Mesenteric fat pad (tissue), 1 donor: Measurements from ENCODE around the gene CRYBG3. TPM values are rescaled to one million over a fixed set of nuclear protein-coding genes. Genes with fewer than 3 reads are reported as not detected.

Experiments
- DNase-seq: peaks from one replicate; pipeline ENCODE4 v3.0.0-alpha.2; 2020; ENCODE audit warnings: low spot score
- total RNA-seq: library from RNA; stranded (reverse); fragmentation: NEBNext Ultra II Directional; extraction: Animal tissue kit (Norgen Biotek cat#: 25700); gene quantifications from one replicate; pipeline ENCODE4 v1.2.1, GENCODE V29; 2021
- donor health status: DM: yes; HTN: yes; CAD: no.

The CRYBG3 gene
- total RNA-seq, 1 donor from 2014 or later, result 39.4 TPM

DNA sequence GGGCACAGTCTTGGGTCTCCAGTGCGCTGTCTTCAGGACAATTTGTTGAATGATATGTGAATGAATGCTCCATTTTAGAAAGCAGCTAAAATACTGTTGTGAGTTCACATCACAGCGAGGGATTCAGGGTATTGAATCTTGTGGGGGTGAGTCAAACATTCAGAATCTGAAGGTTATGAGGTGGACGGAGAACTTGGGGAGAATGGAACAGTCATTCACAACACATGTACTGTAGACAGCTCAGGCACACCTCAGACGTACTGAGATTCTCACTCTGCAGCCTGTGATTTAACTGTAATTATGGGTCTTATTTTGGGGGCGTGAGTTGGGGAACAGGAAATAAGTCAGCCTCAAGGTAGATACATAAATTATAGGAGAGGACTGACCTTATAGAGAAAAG lies 13.9 kb downstream of the CRYBG3 start:
- DNase-seq, result no peak

DNA sequence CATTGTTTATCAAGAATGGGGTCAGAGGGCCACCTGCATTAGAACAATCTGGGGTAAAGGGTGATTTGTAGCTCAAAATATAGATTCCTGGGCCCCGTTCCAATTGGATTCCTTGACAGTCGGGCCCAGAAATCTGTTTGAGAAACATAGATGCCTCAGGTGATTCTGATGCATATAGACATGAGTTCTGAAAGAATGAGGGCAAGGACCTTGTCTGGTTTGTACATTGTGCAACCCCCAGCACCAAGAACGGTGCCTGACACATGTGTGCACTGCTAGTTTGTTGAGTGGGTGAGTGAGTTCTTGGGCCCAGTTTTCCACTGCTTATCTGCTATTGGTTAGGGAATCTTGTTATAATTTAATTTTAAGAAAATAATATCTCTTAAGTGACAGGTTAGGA lies 16.6 kb downstream of the CRYBG3 start:
- no peak for DNase-seq

DNA sequence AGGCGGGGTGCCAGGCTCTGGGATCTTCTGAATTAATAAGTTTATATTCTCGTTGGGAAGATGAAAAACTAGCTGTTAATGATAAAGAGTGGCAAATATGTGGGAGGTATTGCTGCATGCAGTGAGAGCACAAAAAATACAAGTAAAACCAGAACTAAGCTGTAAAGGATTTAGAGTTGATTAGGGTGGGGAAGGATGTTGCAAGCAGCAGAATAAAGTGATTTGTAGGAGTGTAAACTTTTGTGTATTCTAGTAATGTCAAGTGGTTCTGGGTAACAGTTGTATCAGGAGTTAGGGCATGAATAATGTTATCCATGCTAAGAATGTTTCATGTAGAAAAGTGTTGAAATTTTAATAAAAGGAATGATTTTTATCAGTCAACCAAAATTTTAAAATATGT lies 18.1 kb downstream of the CRYBG3 start:
- DNase-seq, result no peak

DNA sequence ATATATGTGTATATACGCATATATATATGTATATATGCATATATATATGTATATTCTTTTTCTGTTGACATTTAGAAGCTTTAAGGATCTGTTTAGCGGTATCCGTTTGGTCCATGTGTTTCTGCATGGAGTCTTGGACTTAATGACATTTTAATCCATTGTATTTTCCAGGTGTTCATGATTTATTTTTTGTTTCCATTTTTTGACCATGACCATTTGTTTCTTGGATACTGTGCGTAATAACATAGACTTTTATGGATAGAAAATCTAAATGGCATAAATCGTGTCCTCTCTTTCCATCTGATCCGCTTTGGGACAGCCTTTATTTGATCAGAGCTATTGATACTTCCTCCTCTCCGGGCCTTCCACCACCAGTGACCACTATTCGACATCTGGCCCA lies 19.5 kb downstream of the CRYBG3 start:
- DNase-seq, result no peak

DNA sequence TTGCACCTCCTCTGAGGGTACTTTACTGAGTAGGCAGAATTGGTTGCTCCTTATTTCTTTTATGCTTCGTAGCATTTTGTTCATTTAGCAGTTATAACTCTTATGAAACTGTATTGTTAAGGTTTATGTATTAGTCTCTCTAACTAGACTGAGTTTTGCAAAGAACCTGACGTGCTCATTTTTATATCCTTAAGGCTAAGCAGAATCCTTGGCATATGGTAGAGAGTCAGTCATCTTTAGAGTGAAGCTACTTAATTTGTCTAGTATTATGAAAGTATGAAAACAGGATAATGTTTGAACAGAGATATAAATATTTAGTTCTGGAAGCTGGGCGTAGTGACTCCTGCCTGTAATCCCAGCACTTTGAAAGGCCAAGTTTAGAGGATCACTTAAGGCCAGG lies 20.1 kb downstream of the CRYBG3 start:
- no peak for DNase-seq

DNA sequence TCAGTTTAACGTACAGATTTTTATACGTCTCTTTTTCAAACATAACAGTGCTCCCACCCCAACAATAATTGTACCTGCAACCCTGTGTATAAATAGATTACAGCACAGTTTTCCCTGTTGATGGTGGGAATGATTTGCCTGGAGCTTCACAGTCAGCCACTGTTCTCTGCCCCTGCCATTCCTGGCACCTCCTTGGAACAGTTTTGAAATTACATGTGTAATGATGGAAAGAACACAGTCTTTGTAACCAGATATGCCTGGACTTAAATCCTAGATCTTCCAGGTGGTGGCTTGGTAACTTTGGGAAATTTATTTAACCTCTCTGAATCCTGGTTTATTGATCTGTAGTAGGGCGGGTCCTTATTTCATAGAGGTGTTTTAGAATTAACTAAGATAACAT lies 27.0 kb downstream of the CRYBG3 start:
- no peak for DNase-seq

DNA sequence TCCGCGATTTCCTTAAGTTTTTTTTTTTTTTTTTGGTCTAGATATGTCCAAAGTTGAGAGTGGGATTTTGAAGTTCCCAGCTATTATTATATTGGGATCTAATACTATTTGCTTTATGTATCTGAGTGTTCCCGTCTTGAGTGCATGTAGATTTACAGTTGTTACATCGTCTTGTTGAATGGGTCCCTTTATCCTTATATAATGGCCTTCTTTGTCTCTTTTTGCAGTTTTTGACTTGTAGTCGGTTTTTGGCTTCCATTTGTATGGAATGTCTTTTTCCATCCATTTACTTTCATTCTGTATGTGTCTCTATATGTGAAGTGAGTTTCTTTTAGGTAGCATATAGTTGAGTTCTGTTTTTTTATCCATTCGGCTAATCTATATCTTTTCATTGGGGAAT lies 35.6 kb downstream of the CRYBG3 start:
- no peak for DNase-seq

DNA sequence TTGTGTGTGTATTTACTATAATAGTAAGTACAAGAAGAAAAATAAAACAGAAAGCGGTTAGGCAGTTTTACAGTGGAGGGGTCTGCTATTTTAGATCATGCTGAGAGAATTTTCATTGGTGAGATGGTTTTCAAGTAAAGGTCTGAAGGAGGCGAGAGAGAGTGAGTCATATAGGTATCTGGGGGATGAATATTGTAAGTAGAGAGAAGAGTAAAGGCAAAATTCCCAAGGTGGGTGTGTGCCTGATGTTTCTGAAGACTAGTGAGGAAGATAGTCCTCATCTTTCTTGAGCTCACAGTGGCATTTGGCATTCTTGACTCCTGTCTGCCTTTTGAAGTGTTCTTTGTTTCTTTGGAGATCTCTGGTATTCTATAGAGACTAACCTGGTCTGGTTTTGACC lies 38.6 kb downstream of the CRYBG3 start:
- DNase-seq, result no peak

DNA sequence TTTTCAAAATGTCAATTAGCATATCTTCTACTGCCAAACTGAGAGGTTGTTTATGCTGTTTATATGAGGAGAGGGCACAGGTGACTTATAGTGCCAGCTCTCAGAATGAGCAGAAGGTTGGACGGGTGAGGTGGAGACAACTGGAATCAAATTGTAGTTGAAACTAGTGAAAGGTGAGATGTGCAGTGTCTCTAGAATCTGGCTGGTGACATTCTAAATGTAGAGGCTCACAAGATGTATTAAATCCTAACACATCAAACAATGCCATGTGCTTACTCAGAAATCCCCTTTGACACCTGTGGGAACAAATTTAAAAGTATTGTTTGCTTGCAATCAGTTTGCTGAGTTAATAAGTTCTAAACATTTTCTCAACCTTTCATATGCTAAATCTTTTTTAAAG lies 40.8 kb downstream of the CRYBG3 start:
- no peak for DNase-seq

DNA sequence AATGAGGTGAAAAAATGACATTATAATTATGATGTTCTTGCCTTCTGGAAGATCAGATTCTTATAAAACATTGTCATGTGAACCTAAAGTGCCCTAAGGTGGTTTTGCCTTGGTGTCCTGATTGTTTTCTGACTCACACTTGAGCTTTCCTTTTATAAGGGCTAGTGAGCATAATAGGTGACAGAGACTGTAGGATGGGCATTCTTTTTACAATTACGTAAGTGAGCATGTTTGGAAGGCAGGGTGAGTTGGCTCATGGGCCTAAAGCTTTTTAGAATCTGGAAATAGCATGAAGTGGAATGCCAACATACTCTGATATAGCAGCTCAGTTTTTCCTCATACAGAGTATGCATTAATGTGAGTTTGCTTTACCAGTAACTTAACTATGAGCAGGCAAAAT lies 41.2 kb downstream of the CRYBG3 start:
- no peak for DNase-seq

DNA sequence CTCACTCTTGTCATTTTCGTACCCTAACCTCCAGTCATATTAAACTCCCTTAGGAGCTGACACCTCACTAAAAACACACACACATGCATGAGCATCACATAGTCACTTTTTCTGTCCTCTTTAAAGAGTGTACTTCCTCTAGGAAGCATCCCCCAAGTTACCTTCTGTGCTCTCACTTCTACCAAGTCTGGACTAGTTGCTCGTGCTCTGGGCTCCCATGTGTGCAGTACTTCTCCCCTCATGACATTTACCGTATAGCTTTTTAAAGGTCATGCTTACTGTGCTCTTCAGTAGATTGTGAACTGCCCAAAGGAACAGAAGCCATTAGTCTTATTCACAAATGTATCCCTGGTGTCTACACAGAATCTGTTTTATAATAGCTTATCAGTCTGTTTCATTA lies 42.0 kb downstream of the CRYBG3 start:
- DNase-seq, result no peak

DNA sequence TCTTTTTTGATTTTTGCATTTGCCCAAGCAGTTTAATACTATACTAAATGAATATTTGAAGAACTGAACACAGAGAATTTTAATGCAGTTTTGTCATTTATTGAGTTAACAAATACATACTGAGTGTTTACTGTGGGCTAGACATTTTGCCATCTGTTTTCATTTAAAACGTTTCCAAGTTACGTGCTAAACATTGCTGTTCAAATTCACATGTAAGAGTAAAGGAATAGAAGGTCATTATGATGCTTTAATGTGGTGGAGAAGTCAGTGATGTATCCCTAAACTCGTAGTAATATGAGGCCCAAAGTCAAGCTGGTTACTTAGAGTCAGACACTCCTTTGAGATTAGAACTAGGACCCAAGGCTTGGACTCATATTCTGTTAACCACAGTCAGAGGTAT lies 49.4 kb downstream of the CRYBG3 start:
- no peak for DNase-seq

DNA sequence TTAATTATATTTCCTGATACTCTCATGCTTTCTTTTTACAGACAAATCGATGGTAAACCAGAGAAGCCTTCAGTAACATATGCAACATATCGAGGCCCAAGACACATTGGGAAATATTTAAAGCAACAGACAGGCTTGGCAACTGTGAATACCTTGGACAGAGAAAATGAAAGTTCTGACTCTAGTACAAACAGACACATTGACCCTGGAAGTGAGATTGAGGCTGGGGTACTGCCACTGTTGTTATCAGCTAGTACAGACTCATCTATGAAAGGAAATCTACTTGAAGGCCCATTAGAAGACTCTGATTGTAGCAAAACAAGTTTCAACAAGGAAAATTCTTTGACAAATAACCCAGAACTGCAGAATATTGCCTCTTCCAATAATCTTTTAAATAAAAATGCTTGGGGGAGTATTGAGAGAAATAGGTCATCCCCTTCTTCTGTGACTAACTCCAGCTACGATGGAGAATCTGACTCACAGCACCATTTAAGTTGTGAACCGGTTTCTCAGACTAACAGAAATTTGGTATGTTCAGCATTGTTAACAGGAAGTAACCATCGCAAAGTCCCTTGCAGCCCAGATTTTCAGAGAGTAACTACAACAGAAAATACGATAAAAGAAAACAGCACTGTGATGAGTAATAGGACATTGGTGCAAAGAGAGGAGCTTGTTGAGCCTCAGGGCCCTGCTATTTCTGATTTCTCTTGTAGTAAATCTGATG lies 50.2 kb downstream of the CRYBG3 start:
- no peak for DNase-seq

DNA sequence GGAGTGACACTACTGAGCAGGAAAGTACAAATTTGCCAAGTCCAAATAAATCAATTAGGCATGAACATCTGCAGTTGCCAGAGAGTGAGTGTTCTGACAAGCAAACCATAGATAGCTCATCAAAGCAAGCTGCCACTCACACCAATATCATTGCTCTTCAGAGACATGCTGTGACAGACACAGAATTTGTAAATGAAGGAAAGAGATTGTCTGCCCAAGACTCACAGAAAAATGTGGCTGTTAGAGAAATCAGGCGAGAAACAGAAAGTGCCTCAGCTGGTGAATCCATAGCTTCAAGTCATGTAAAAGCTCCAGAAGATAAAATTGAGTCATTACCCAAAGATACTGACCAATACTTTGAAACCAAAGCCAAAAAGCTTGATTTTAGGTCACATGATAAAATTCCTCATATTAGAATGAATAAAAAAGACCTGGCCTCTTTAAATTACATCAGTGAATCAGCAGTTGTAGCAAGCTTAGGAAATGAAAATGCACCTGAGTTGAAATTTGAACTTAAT lies 50.8 kb downstream of the CRYBG3 start:
- no peak for DNase-seq

DNA sequence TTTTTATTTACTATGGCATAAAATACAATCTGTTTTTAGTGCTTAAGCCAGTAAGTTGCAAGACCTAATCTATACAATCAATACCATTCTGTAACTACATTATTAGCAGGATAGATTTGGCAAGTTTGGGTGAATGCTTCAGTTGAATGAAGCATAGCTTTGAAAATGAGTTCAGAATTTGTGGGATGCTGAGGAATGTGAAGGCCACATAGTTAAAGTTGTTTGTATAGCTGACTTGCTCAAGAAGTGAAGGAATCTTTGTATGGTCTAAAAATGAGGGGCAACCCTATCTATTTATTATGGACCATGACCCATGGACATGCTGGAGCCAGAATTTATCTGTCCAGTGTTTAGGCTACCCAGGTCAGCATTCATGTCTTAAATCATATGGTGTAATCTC lies 58.5 kb downstream of the CRYBG3 start:
- DNase-seq, result no peak

DNA sequence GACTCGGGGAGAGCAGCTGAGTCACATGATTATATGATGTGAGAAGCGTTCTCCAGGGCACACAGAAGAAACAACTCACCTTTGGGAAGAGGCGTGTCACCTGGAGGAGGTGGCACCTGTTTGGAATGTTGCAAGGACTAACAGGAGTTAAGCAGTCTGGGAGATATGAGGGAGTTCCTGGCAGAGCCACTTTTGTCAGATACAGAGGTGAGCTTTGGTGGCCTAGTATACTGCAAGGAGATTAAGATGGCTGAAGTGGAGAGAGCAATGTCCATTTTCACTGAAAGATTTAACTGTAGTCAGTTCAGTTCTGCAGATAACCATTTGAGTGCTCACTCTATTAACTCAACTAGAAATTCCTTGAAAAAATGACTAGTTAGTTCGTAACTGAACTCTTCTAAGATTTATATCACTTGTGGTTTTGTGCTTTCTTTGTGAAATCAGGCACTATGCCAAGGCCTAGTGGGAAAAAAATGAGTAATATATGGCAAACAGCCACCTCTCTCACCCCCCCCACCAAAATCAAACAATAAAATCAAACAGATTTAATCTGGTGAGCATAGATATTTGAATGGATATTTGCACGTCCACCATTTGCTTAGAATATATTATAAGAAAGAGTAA lies 61.3 kb downstream of the CRYBG3 start:
- DNase-seq, result no peak

DNA sequence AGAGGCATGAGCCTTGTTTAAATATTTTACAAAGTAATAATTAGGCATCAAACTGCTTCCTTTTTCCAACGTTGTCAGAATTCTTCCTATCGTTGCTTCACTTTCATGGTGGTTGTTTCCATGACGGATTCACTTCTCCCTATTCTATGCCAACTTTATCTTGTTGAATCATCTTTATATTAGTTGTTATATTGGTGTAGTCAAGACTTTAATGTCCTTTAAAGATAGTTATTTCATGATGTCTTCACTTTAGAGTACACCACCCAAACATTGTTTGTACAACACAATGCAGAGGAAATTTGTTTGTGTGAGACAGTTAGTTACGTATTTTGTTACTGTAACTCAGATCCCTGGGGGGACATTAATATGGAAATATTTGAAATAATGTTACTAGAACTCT lies 61.9 kb downstream of the CRYBG3 start:
- no peak for DNase-seq

DNA sequence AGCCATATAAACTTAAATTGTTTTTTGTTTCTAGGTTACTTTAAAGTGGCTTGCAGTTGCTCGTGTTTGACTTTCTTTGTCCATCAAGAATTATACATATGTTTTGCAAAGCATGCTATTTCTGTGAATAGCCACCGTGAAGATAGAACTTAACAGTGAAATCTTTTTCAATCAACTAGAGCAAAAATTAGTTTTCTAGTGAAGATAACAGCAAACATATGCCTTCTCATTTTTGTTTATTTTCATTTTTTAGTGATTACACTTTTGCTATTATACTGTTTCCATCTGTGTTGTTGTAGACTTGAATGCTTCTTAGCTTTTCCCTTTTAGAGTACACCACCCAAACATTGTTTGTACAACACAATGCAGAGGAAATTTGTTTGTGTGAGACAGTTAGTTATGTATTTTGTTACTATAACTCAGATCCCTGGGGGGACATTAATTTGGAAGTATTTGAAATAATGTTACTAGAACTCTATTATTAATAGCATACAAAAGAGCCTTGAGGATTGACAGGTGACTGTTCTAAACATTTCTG lies 62.8 kb downstream of the CRYBG3 start:
- no peak for DNase-seq

DNA sequence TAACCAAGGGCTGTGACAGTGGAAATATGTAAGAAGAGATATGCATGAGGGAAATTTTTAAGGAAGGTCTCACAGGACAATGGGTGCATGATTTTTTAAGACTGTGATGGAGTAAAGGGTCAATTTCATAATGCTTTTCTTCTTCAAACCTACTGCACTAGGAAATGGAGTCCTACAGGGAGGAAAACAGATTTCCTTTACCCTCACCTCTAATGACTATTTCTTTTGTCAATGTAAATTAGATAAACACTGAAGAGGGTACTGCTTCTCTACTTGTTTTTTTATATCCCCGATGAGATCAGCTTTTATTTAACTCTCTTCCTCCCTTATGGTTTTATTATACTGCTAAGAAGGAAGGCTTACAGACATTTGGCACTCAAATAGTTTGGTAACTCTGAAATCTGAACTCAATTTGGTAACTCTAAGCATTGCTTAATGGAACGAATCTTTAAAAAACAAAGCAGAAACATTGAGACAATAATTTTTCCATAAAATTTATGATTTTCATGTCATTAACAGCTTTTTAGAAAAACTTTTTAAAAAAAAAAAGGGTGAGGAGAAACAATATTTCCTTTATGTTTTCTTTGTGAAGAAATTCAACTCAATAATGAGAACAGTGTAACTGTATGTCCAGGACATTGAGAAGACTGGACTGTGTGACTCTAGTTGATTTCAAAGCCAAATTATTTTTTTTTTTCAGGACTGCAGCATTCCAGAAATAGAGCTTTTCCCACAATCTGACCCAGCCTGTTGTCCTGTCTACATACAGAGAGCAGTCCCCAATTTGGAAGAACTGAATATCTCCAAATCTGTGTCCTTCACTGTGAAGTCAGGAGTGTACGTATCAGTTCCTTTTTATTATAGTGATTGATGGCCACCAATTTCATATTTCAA lies 64.4 kb downstream of the CRYBG3 start:
- DNase-seq, result no peak

DNA sequence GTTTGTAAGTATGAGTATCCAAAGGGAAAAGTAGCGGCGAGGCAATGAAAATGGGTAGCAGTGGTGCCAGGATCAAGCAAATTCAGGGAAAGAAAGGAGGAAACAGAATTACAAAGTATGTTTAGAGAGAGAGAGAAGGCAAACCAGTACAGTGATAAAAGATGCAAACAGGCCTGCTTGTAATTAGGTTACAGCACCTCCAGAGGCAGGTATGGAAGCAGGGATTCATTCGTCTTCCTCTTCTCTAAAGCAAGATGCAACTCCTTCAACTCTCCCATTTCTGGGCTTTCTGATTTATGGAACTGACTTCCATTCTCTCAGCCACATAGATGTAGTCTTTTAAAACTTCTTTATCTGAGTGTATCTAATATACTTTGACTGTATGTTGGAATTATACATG lies 68.0 kb downstream of the CRYBG3 start:
- DNase-seq, result no peak

DNA sequence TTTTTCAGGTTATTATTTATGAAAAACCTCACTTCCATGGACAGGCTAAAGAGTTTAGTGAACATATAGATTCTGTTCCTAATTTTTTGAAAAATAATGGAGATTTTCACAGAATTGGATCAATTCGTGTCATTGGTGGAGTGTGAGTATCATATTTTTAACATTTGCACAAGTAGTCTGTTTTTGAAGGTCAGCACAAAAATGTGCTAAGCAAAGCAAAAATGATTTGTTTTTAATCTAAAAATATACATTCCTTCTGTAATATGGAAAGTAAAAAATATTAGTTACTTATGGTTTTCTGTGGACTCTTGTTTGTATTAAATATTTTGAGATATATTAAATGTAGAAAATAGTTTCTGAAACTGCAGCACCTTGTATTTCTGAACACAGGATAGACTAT lies 71.0 kb downstream of the CRYBG3 start:
- DNase-seq, result no peak

DNA sequence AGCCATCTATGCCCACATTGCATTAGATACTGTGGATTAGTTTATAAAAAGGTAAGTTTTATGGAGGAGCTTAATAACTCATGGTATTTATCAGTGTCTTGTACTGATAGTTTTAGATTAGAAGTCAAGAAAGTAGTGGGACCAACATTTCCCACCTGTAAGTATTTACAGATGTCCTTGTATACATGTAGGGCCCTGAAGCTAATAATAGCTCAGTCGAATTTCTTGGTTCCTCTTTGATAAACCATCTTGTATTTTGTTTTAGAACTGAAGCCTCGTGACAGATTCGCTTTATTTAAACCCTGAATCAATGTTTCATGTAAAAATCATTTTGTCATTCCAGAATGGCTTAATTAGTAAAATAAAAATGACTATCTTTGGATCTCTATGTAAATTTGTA lies 73.4 kb downstream of the CRYBG3 start:
- DNase-seq, result no peak
